Activated T-cell treated with anti-CD3 and anti-CD28 coated beads, Interleukin-2, amount 50 U/mL, for 4 hours (primary cell): ENCODE results near the gene NOTCH2. TPM values are rescaled to one million over a fixed set of nuclear protein-coding genes. Genes with fewer than 3 reads are reported as not detected.

Experiments used
- ATAC-seq, 2 donors: fragments of 200-7000 bp; cut with Tn5 transposase; one replicate each; pipeline ENCODE4 v1.10.0; 2021
- DNase-seq: peaks from one replicate; pipeline ENCODE4 v3.0.0-alpha.2; 2020
- H3K27me3 Mint-ChIP-seq: one replicate; pipeline ENCODE4 v1.8.0; 2021; ENCODE audit warnings: low read depth, mixed read lengths
- H3K36me3 Mint-ChIP-seq: one replicate; pipeline ENCODE4 v1.8.0; 2022; ENCODE audit warnings: mixed read lengths; ENCODE audit not compliant: insufficient read depth
- H3K4me1 Mint-ChIP-seq: one replicate; pipeline ENCODE4 v1.8.0; 2021; ENCODE audit warnings: low read depth, mixed read lengths
- H3K4me3 Mint-ChIP-seq: one replicate; pipeline ENCODE4 v1.8.0; 2021; ENCODE audit warnings: mild to moderate bottlenecking, moderate library complexity, mixed read lengths
- H3K9me3 Mint-ChIP-seq: one replicate; pipeline ENCODE4 v1.8.0; 2021; ENCODE audit warnings: mixed read lengths
- total RNA-seq, 3 donors: library from RNA; stranded (reverse); gene quantifications; one replicate each; pipeline ENCODE4 v1.2.1, GENCODE V29; 2021

NOTCH2 gene
- total RNA-seq, 3 donors from 2014 or later: 53.4 to 60.8 (median 53.4) TPM

GRCh38 chr1:119903443-119903835 lies 166.0 kb downstream of the NOTCH2 start:
- H3K4me3 Mint-ChIP-seq: no peak overlapping the region
- H3K27me3 Mint-ChIP-seq: peaks cover 5% of the 10 kb centered on the region
- peaks cover 3% of the 10 kb centered on the region for H3K36me3 Mint-ChIP-seq
- DNase-seq (no peak), ATAC-seq (no peak)
- peaks cover 15% of the 10 kb centered on the region for H3K9me3 Mint-ChIP-seq
- no peaks in the 10 kb centered on the region for H3K4me1 Mint-ChIP-seq

- peaks cover 15% of the 10 kb centered on the region for H3K9me3 Mint-ChIP-seq
- peaks cover 3% of the 10 kb centered on the region for H3K36me3 Mint-ChIP-seq
- DNase-seq: no peak
- ATAC-seq: no peak
- no peak overlapping the region for H3K4me3 Mint-ChIP-seq
- H3K4me1 Mint-ChIP-seq: no peaks in the 10 kb centered on the region
- H3K27me3 Mint-ChIP-seq: peaks cover 5% of the 10 kb centered on the region
Observed at GRCh38 chr1:119902775-119903442, 166.6 kb downstream of the NOTCH2 start.

GRCh38 chr1:119898981-119899720 lies 170.3 kb downstream of the NOTCH2 start:
- no peak for DNase-seq
- Mint-ChIP-seq H3K36me3 (no peaks in the 10 kb centered on the region), H3K27me3 (peaks cover 3% of the 10 kb centered on the region), H3K4me3 (no peak overlapping the region), H3K4me1 (no peaks in the 10 kb centered on the region), H3K9me3 (no peaks in the 10 kb centered on the region)
- no peak for ATAC-seq

- DNase-seq (no peak), ATAC-seq (no peak)
- peaks cover 3% of the 10 kb centered on the region for H3K27me3 Mint-ChIP-seq
- H3K36me3 Mint-ChIP-seq: no peaks in the 10 kb centered on the region
- H3K9me3 Mint-ChIP-seq: no peaks in the 10 kb centered on the region
- H3K4me1 Mint-ChIP-seq: peaks cover 5% of the 10 kb centered on the region
- no peak overlapping the region for H3K4me3 Mint-ChIP-seq
Observed at GRCh38 chr1:119898530-119898929, 170.9 kb downstream of the NOTCH2 start.

- no peak within 1 kb of the TSS for H3K4me3 Mint-ChIP-seq
- peaks cover 3% of the 10 kb centered on the region for H3K27me3 Mint-ChIP-seq
- DNase-seq (no peak), ATAC-seq (no peak)
- no peaks in the 10 kb centered on the region for H3K9me3 Mint-ChIP-seq
- no peaks in the 10 kb centered on the region for H3K36me3 Mint-ChIP-seq
- H3K4me1 Mint-ChIP-seq: peaks cover 11% of the 10 kb centered on the region
Observed at GRCh38 chr1:119896303-119896702, 173.2 kb downstream of the NOTCH2 start, which contains the start of gene ADAM30. ADAM30 (minus strand) TSS chr1:119896515; CDS start chr1:119896336, 179 bp downstream.

- Mint-ChIP-seq H3K4me1 (peaks cover 11% of the 10 kb centered on the region), H3K36me3 (no peaks in the 10 kb centered on the region), H3K27me3 (no peaks in the 10 kb centered on the region), H3K4me3 (no peak overlapping the region), H3K9me3 (no peaks in the 10 kb centered on the region)
- DNase-seq (no peak), ATAC-seq (no peak)
Observed at GRCh38 chr1:119895102-119895501, 174.4 kb downstream of the NOTCH2 start.

GRCh38 chr1:119893827-119894700 lies 175.4 kb downstream of the NOTCH2 start:
- Mint-ChIP-seq H3K36me3 (no peaks in the 10 kb centered on the region), H3K4me1 (peaks cover 11% of the 10 kb centered on the region), H3K9me3 (no peaks in the 10 kb centered on the region), H3K4me3 (no peak overlapping the region), H3K27me3 (no peaks in the 10 kb centered on the region)
- ATAC-seq (no peak), DNase-seq (no peak)

GRCh38 chr1:119893238-119893791 lies 176.1 kb downstream of the NOTCH2 start:
- DNase-seq (no peak), ATAC-seq (no peak)
- Mint-ChIP-seq H3K36me3 (peaks cover 4% of the 10 kb centered on the region), H3K27me3 (no peaks in the 10 kb centered on the region), H3K4me3 (no peak overlapping the region), H3K9me3 (peaks cover 7% of the 10 kb centered on the region), H3K4me1 (peaks cover 11% of the 10 kb centered on the region)

- H3K27me3 Mint-ChIP-seq: peaks cover 2% of the 10 kb centered on the region
- H3K4me3 Mint-ChIP-seq: no peak overlapping the region
- H3K36me3 Mint-ChIP-seq: peaks cover 6% of the 10 kb centered on the region
- DNase-seq: no peak
- ATAC-seq: no peak
- H3K4me1 Mint-ChIP-seq: peaks cover 11% of the 10 kb centered on the region
- H3K9me3 Mint-ChIP-seq: peaks cover 12% of the 10 kb centered on the region
Observed at GRCh38 chr1:119891386-119891785, 178.1 kb downstream of the NOTCH2 start.

GRCh38 chr1:119888476-119888875 lies 181.0 kb downstream of the NOTCH2 start:
- H3K9me3 Mint-ChIP-seq: peaks cover 12% of the 10 kb centered on the region
- DNase-seq (no peak), ATAC-seq (no peak)
- H3K4me3 Mint-ChIP-seq: no peak overlapping the region
- H3K27me3 Mint-ChIP-seq: peaks cover 13% of the 10 kb centered on the region
- H3K4me1 Mint-ChIP-seq: peaks cover 6% of the 10 kb centered on the region
- peaks cover 6% of the 10 kb centered on the region for H3K36me3 Mint-ChIP-seq

GRCh38 chr1:119887427-119887826 lies 182.0 kb downstream of the NOTCH2 start:
- H3K4me3 Mint-ChIP-seq: no peak overlapping the region
- DNase-seq (no peak), ATAC-seq (no peak)
- H3K36me3 Mint-ChIP-seq: peaks cover 6% of the 10 kb centered on the region
- no peaks in the 10 kb centered on the region for H3K4me1 Mint-ChIP-seq
- peaks cover 13% of the 10 kb centered on the region for H3K27me3 Mint-ChIP-seq
- peaks cover 12% of the 10 kb centered on the region for H3K9me3 Mint-ChIP-seq

GRCh38 chr1:119885903-119886783 lies 183.3 kb downstream of the NOTCH2 start:
- Mint-ChIP-seq H3K4me3 (no peak overlapping the region), H3K36me3 (peaks cover 6% of the 10 kb centered on the region), H3K4me1 (no peaks in the 10 kb centered on the region), H3K9me3 (peaks cover 12% of the 10 kb centered on the region), H3K27me3 (peaks cover 13% of the 10 kb centered on the region)
- ATAC-seq (peak; percentile 46 to 50), DNase-seq (peak; percentile 41)

- Mint-ChIP-seq H3K27me3 (peaks cover 16% of the 10 kb centered on the region), H3K4me3 (no peak overlapping the region), H3K36me3 (peaks cover 6% of the 10 kb centered on the region), H3K9me3 (peaks cover 12% of the 10 kb centered on the region), H3K4me1 (no peaks in the 10 kb centered on the region)
- DNase-seq: no peak
- no peak for ATAC-seq
Observed at GRCh38 chr1:119884711-119885110, 184.8 kb downstream of the NOTCH2 start.
